ENCODE results near the gene GABBR2.

DNA sequence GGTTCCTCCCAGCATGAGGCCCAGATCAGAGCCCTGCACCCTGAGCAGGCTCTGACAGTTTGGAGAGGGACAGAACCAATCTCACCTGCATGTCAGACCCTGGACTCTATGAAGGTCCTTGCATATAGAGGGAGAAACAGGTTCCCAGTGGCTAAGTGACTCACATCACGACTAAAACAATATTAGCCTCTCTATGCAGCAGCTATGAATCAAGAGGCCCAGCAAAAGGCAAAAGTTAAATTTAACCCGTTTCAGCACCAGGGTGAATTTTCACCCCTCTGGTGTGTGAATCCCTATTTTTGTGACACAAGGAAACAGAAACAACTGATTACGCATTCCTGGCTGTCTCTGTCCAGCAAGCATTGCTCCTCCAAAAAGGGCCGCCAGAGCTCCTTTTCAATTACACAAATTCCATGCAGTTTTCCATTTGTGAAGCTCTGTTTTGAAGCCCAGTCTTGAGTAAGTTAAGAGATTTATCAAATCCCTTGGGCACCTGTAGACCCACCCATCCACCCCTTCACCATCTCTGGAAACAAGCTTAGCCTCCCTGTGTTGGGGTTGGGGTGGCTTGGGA lies 136.6 kb downstream of the GABBR2 start:
- TF ChIP-seq CTCF (IDR thresholded peaks at IDR 0.05; ENCODE audit: low read length), result no peak
- TF ChIP-seq EZH2 (optimal IDR thresholded peaks at IDR 0.05; ENCODE audit: low read depth, low read length), result no peak
- TF ChIP-seq EZH2phosphoT487 (IDR thresholded peaks at IDR 0.05; ENCODE audit: low read length), result no peak

Measured in MM.1S (cell line).